SU-DHL-6 (cell line): Measurements from ENCODE around the gene KDM3A.
A peak's percentile ranks its signal among the peaks of the same experiment; 100 is the strongest.

ENCODE experiments used
- H2AFZ ChIP-seq: fragments of 200-600 bp; sonication (generic); 2 replicates; pipeline ENCODE4 v1.6.1; 2014; ENCODE audit warnings: low read depth, mild to moderate bottlenecking, moderate library complexity, mixed read lengths, antibody characterized with exemption, low read length; ENCODE audit not compliant: severe bottlenecking
- H3F3A ChIP-seq: fragments of 200-600 bp; shearing (Covaris generic); 2 replicates; pipeline ENCODE4 v1.6.0; 2016; ENCODE audit warnings: antibody characterized with exemption, mild to moderate bottlenecking; ENCODE audit not compliant: insufficient read depth
- H3K27ac ChIP-seq: fragments of 200-600 bp; sonication (generic); 2 replicates; pipeline ENCODE4 v1.5.1; 2016; ENCODE audit warnings: low read depth, mild to moderate bottlenecking, low read length, moderate library complexity, mixed read lengths
- H3K27me3 ChIP-seq: fragments of 200-600 bp; sonication (generic), shearing (Covaris generic); 2 replicates; pipeline ENCODE4 v1.6.0; 2014; ENCODE audit warnings: mild to moderate bottlenecking, low read length
- H3K36me3 ChIP-seq: fragments of 200-600 bp; sonication (generic); 2 replicates; pipeline ENCODE4 v1.6.1; 2014; ENCODE audit warnings: mild to moderate bottlenecking, low read length, mixed read lengths
- H3K4me2 ChIP-seq: fragments of 300-600, 200-600 bp; shearing (Covaris generic), sonication (generic); 2 replicates; pipeline ENCODE4 v1.6.0; 2014; ENCODE audit warnings: low read length, low read depth, mild to moderate bottlenecking; ENCODE audit not compliant: poor library complexity, severe bottlenecking
- H3K4me3 ChIP-seq: fragments of 200-600 bp; sonication (generic); 2 replicates; pipeline ENCODE4 v1.5.1; 2014; ENCODE audit warnings: antibody characterized with exemption, low read length, mild to moderate bottlenecking, mixed read lengths; ENCODE audit not compliant: insufficient read depth, poor library complexity, severe bottlenecking
- H3K79me2 ChIP-seq: fragments of 200-600 bp; sonication (generic); 2 replicates; pipeline ENCODE4 v1.6.1; 2014; ENCODE audit warnings: mild to moderate bottlenecking, low read length, moderate library complexity; ENCODE audit not compliant: insufficient read depth
- H3K9ac ChIP-seq: fragments of 200-600 bp; sonication (generic); 2 replicates; pipeline ENCODE4 v1.7.0; 2014; ENCODE audit warnings: mild to moderate bottlenecking, low read length
- H3K9me2 ChIP-seq: fragments of 200-600 bp; sonication (generic); replicated peaks from 2 replicates; pipeline ENCODE4 v1.6.1; 2014; ENCODE audit warnings: low read length; ENCODE audit not compliant: insufficient read depth
- H3K9me3 ChIP-seq: fragments of 200-600 bp; sonication (generic); 2 replicates; pipeline ENCODE4 v1.6.1; 2014; ENCODE audit warnings: low read length, mixed read lengths; ENCODE audit not compliant: insufficient read depth
- H4K20me1 ChIP-seq: fragments of 200-600 bp; sonication (generic); 2 replicates; pipeline ENCODE4 v1.6.1; 2014; ENCODE audit warnings: low read depth, mild to moderate bottlenecking, antibody characterized with exemption, low read length, moderate library complexity, mixed read lengths
- EZH2phosphoT487 ChIP-seq: fragments of 200-600 bp; sonication (generic), shearing (Covaris generic); conservative IDR thresholded peaks from 2 replicates; pipeline ENCODE4 v1.6.1; 2018; ENCODE audit warnings: mild to moderate bottlenecking, antibody characterized with exemption, low read length, moderate library complexity, mixed read lengths
- TF ChIP-seq, protein P1 (sequence below): fragments of 200-600 bp; sonication (generic); IDR thresholded peaks from one replicate; pipeline ENCODE4 v1.5.1; 2017; ENCODE audit warnings: antibody characterized with exemption, mild to moderate bottlenecking, low read length, moderate library complexity; ENCODE audit not compliant: insufficient read depth, poor library complexity, severe bottlenecking

Gene KDM3A

GRCh38 chr2:86442642-86443005 is 1.5 kb downstream of the KDM3A start:
- H3K79me2 ChIP-seq: peaks cover 49% of the 10 kb centered on the region; the same call in 1 of the 2 replicates
- no peaks in the 10 kb centered on the region for H3K27me3 ChIP-seq
- peak overlapping the region; percentile 66 for H3K4me3 ChIP-seq
- H3F3A ChIP-seq: peaks cover 17% of the 10 kb centered on the region
- TF ChIP-seq EZH2phosphoT487: no peak
- TF ChIP-seq, protein P1, sequence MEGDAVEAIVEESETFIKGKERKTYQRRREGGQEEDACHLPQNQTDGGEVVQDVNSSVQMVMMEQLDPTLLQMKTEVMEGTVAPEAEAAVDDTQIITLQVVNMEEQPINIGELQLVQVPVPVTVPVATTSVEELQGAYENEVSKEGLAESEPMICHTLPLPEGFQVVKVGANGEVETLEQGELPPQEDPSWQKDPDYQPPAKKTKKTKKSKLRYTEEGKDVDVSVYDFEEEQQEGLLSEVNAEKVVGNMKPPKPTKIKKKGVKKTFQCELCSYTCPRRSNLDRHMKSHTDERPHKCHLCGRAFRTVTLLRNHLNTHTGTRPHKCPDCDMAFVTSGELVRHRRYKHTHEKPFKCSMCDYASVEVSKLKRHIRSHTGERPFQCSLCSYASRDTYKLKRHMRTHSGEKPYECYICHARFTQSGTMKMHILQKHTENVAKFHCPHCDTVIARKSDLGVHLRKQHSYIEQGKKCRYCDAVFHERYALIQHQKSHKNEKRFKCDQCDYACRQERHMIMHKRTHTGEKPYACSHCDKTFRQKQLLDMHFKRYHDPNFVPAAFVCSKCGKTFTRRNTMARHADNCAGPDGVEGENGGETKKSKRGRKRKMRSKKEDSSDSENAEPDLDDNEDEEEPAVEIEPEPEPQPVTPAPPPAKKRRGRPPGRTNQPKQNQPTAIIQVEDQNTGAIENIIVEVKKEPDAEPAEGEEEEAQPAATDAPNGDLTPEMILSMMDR: no peak
- peak overlapping the region; percentile 52 for H3K9ac ChIP-seq
- peak overlapping the region; percentile 82 for H3K4me2 ChIP-seq
- H4K20me1 ChIP-seq: peaks cover 4% of the 10 kb centered on the region
- H3K27ac ChIP-seq: peak overlapping the region; percentile 51
- H2AFZ ChIP-seq: peak overlapping the region; percentile 15
- H3K9me3 ChIP-seq: peaks cover 13% of the 10 kb centered on the region
- peaks cover 21% of the 10 kb centered on the region for H3K36me3 ChIP-seq
- H3K9me2 ChIP-seq: no peaks in the 10 kb centered on the region

- Histone ChIP-seq H2AFZ (no peak overlapping the region), H3K36me3 (peaks cover 19% of the 10 kb centered on the region), H3K4me2 (no peak overlapping the region), H3K27me3 (no peaks in the 10 kb centered on the region), H3K9me3 (peaks cover 13% of the 10 kb centered on the region), H3K9ac (no peak overlapping the region), H3K27ac (no peak overlapping the region), H3F3A (peaks cover 17% of the 10 kb centered on the region), H3K9me2 (no peaks in the 10 kb centered on the region), H3K79me2 (peaks cover 57% of the 10 kb centered on the region; the same call in 1 of the 2 replicates), H4K20me1 (peaks cover 4% of the 10 kb centered on the region), H3K4me3 (no peak overlapping the region)
- TF ChIP-seq, protein P1: no peak
- TF ChIP-seq EZH2phosphoT487: no peak
These were observed 2.6 kb downstream of the KDM3A start for GRCh38 chr2:86443631-86444350.

GRCh38 chr2:86445436-86445835 is 4.3 kb downstream of the KDM3A start:
- Histone ChIP-seq H3K79me2 (peaks cover 60% of the 10 kb centered on the region; the same call in 1 of the 2 replicates), H3K9ac (no peak overlapping the region), H2AFZ (no peak overlapping the region), H3K4me2 (no peak overlapping the region), H3K9me3 (peaks cover under 1% of the 10 kb centered on the region; the same call in 1 of the 2 replicates), H3K36me3 (peaks cover 11% of the 10 kb centered on the region; the same call in 1 of the 2 replicates), H3K27ac (no peak overlapping the region), H3K27me3 (no peaks in the 10 kb centered on the region), H3K9me2 (no peaks in the 10 kb centered on the region), H4K20me1 (peaks cover 4% of the 10 kb centered on the region), H3K4me3 (no peak overlapping the region), H3F3A (peaks cover 5% of the 10 kb centered on the region)
- no peak for TF ChIP-seq EZH2phosphoT487
- TF ChIP-seq, protein P1: no peak
